Keratinocyte (primary cell): ENCODE data around the gene CLTB.

Source experiments
- EZH2 ChIP-seq: IDR thresholded peaks from one replicate; pipeline ENCODE4 v1.6.1; 2012; ENCODE audit warnings: inconsistent platforms, mild to moderate bottlenecking, low read length, moderate library complexity
- TF ChIP-seq, protein P1 (sequence below), 3 experiments: IDR thresholded peaks in 1 of 3; conservative IDR thresholded peaks in 1 of 3; optimal IDR thresholded peaks in 1 of 3; 2 replicates in 2 of 3; 3 replicates in 1 of 3; pipeline versions ENCODE3 to v1.5.1; 2011; ENCODE audit warnings: low read length in 3 of 3, mild to moderate bottlenecking in 3 of 3, moderate library complexity in 2 of 3, control low read depth in 1 of 3, inconsistent platforms in 1 of 3; ENCODE audit not compliant: insufficient read depth in 2 of 3; ENCODE audit errors: extremely low read depth in 1 of 3

DNA sequence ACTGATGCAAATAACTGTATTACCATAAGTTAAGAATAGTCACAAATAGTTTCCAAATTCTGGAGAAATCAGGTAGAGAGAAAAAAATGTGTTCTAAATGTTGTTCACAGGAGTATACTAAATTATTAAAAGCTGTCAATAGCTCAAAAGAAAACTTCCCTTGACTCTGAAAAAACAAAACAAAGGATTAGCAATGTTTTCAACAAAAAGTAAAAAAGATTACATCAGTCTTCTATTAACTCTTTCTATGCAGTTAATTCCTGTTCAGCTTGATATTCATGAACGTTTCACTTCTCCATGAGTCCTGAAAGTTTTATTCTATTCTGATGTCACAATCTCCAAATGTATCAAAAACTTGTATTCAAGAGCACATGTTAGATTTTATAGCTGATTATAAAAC, 9.5 kb upstream of the CLTB start:
- TF ChIP-seq, protein P1, sequence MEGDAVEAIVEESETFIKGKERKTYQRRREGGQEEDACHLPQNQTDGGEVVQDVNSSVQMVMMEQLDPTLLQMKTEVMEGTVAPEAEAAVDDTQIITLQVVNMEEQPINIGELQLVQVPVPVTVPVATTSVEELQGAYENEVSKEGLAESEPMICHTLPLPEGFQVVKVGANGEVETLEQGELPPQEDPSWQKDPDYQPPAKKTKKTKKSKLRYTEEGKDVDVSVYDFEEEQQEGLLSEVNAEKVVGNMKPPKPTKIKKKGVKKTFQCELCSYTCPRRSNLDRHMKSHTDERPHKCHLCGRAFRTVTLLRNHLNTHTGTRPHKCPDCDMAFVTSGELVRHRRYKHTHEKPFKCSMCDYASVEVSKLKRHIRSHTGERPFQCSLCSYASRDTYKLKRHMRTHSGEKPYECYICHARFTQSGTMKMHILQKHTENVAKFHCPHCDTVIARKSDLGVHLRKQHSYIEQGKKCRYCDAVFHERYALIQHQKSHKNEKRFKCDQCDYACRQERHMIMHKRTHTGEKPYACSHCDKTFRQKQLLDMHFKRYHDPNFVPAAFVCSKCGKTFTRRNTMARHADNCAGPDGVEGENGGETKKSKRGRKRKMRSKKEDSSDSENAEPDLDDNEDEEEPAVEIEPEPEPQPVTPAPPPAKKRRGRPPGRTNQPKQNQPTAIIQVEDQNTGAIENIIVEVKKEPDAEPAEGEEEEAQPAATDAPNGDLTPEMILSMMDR (optimal IDR thresholded peaks at IDR 0.05 in 1 of 3, IDR thresholded peaks at IDR 0.05 in 1 of 3, conservative IDR thresholded peaks at IDR 0.05 in 1 of 3; ENCODE audit: extremely low read depth in 1 of 3, insufficient read depth in 2 of 3, low read length in 3 of 3), result no peak
- TF ChIP-seq EZH2, result no peak
